ENCODE data around the gene OR5AU1.

Gene OR5AU1

DNA sequence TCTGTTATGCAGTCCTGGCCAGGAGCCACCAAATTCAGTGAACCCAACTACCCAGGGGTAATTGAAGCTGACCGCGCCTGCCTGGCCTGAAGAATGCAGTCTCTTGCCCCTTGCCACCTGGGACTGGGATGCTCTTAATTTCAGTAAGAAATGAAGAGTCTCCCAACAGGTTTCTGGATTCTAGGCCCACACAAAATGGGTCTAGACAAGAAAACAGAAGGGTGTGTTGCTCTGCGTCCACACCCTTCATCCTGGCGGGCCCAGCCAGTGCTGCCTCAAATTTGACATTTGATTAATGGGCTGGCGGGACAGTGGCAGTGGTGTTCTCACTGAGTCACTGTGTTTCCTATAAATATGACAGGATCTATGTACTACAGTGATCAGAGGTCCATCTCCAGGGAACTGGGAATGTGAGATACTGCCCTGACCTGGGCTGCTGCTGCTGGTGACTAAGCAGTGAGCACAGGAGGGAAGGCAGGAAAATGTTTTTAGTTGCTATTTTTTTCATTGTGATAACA lies 48.5 kb downstream of the OR5AU1 start:
- DNase-seq (ENCODE audit: low read depth in 2 of 2) = no peak

DNA sequence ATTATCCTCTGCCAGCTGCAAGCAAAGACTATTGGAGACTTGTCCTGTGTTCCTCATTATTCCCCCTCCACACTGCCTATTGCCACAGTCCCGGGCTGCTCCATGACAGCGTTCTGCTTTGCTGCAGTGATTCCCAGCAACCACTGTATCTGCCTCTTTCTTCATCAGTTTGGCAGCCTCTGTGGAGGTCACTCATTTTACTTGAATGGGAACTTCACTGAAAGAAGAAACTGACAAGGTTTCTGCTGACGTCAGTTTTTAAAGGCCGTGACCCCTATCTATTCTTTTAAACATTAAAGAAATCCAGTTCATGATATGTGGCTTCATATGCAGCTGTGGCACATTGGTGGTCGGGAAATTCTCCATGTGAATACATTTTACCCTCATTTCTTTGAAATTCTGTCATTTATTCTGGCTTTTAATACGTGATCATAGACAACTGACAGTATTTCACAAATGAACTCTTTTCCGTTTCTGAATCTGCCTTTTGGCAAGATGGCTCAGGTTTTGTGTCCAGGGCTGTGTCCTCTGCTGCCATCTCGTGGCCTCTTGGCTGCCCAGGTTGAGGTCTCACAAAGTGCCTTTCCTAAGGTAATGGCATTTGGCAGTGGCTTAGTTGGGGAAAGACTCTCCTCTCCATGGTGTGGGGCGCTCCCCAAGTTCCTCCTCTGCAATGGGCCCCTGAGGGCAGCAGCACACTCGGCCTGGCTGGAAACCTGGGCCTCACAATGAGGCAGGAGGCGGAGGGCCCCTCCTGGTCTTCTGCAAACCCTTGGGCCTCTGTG lies 49.2 kb downstream of the OR5AU1 start:
- peak; percentile 61 to 64 for DNase-seq (ENCODE audit: low read depth in 2 of 2)

DNA sequence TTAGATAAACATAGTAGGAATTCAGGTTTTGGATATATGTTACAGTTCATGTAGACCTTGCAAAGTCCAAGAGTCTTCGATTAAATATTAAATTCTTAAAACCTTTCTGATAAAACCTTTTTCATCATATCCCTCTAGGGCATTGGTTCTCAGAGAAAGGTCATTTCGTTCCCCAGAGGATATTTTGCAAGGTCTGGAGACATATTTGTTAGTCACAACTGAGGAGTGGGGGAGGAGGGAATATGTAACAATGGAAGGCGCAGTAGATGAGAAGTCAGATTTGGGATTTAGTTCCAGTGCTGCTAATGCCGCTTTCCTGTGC lies 49.7 kb downstream of the OR5AU1 start:
- DNase-seq (ENCODE audit: low read depth in 2 of 2) = no peak

DNA sequence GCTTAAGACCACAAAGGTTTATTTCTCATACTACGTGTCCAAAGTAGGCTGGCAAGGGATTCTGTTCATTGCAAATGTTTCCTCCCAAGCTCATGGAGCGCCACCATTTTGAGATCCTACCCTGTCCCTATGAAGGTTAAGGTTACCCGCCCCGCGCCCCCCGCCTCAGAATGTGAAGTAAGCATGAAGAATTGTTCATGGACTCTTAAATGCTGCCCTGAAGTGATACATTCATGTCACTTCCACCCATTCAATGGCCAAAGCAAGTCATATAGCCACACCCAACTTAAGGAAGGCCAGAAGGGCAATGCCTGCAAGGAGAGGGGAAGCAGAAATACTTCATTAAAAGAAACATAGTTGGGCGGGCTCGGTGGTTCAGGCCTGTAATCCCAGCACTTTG lies 50.8 kb downstream of the OR5AU1 start:
- DNase-seq (ENCODE audit: low read depth in 2 of 2) = no peak
